H1 (cell line): Measurements from ENCODE around the gene ANK3. TPM values are rescaled to one million over a fixed set of nuclear protein-coding genes. Genes with fewer than 3 reads are reported as not detected.

ENCODE experiments used
- CTCF ChIA-PET: fragments of 300-600 bp; sonication (Branson Sonifier 250); formaldehyde crosslinking; loops from one replicate; lab custom pipeline; 2021; ENCODE audit not compliant: partially characterized antibody; lab: Charles Lee
- POLR2A ChIA-PET: fragments of 300-600 bp; sonication (Branson Sonifier 250); formaldehyde crosslinking; loops from one replicate; lab custom pipeline; 2021; ENCODE audit warnings: inconsistent platforms; ENCODE audit not compliant: partially characterized antibody; lab: Charles Lee
- DNase-seq, 2 experiments: peaks; one replicate each; pipeline versions ENCODE4 v3.0.0 to v3.0.0-alpha.2; 2010 to 2022; ENCODE audit warnings: low spot score in 2 of 2, low read depth in 1 of 2, mixed read lengths in 1 of 2
- FAIRE-seq: peaks from 2 replicates; lab custom pipeline; 2011; peaks lifted over from hg19 to GRCh38; lab: Jason Lieb, UNC
- H2AFZ ChIP-seq: 2 replicates; pipeline ENCODE4 v1.8.1; 2012; ENCODE audit warnings: low read length, inconsistent platforms
- H2AK5ac ChIP-seq: 2 replicates; pipeline ENCODE4 v1.6.1; 2013; ENCODE audit warnings: low read depth, low read length
- H2BK120ac ChIP-seq: replicated peaks from 2 replicates; pipeline ENCODE3; 2013; ENCODE audit warnings: low read depth, low read length, inconsistent platforms
- H2BK12ac ChIP-seq: 2 replicates; pipeline ENCODE4 v1.6.1; 2013; ENCODE audit warnings: low read depth, low read length
- H2BK15ac ChIP-seq: 2 replicates; pipeline ENCODE4 v1.6.1; 2013; ENCODE audit warnings: low read length
- H2BK20ac ChIP-seq: 2 replicates; pipeline ENCODE4 v1.6.1; 2013; ENCODE audit warnings: low read length
- H2BK5ac ChIP-seq: 2 replicates; pipeline ENCODE4 v1.6.1; 2013; ENCODE audit warnings: low read depth, low read length
- H3K14ac ChIP-seq: 2 replicates; pipeline ENCODE4 v1.6.1; 2013; ENCODE audit warnings: inconsistent platforms; ENCODE audit not compliant: insufficient read length
- H3K18ac ChIP-seq: 2 replicates; pipeline ENCODE4 v1.6.1; 2013; ENCODE audit warnings: low read length; ENCODE audit errors: extremely low read depth
- H3K23ac ChIP-seq: 2 replicates; pipeline ENCODE4 v1.6.1; 2013; ENCODE audit warnings: inconsistent platforms; ENCODE audit not compliant: insufficient read length
- H3K23me2 ChIP-seq: 2 replicates; pipeline ENCODE4 v1.6.1; 2013; ENCODE audit warnings: low read depth, low read length
- H3K27ac ChIP-seq: 2 replicates; pipeline ENCODE4 v1.6.1; 2011; ENCODE audit warnings: low read depth, low read length, inconsistent platforms
- H3K27me3 ChIP-seq, 4 experiments: replicated peaks in 1 of 4; 1 replicate in 1 of 4; 2 replicates in 3 of 4; pipeline versions ENCODE4 v1.6.1 to v1.8.1; 2011 to 2013; ENCODE audit warnings: low read length in 3 of 4, mild to moderate bottlenecking in 3 of 4, inconsistent platforms in 2 of 4, mixed read lengths in 2 of 4, moderate library complexity in 1 of 4; ENCODE audit not compliant: control insufficient read depth in 3 of 4, insufficient read depth in 3 of 4; ENCODE audit errors: extremely low read depth in 1 of 4
- H3K36me3 ChIP-seq, 4 experiments: 2 replicates each; pipeline versions ENCODE4 v1.6.1 to v1.8.1; 2011 to 2013; ENCODE audit warnings: mild to moderate bottlenecking in 4 of 4, low read length in 3 of 4, moderate library complexity in 2 of 4, control low read depth in 1 of 4, inconsistent platforms in 1 of 4; ENCODE audit not compliant: insufficient read depth in 4 of 4, control insufficient read depth in 2 of 4
- H3K4ac ChIP-seq: replicated peaks from 2 replicates; pipeline ENCODE3; 2013; ENCODE audit warnings: low read length, low read depth, mixed read lengths, inconsistent platforms; ENCODE audit not compliant: insufficient read length
- H3K4me1 ChIP-seq, 4 experiments: replicated peaks in 1 of 4; 1 replicate in 1 of 4; 2 replicates in 3 of 4; pipeline versions ENCODE4 v1.6.1 to v1.8.1; 2011 to 2013; ENCODE audit warnings: low read length in 3 of 4, inconsistent platforms in 2 of 4, mixed read lengths in 1 of 4; ENCODE audit not compliant: insufficient read depth in 4 of 4, control insufficient read depth in 3 of 4
- H3K4me2 ChIP-seq, 2 experiments: 2 replicates each; pipeline versions ENCODE4 v1.6.1 to v1.8.1; 2011 to 2013; ENCODE audit warnings: low read depth in 2 of 2, low read length in 2 of 2, control low read depth in 1 of 2, inconsistent platforms in 1 of 2, mild to moderate bottlenecking in 1 of 2; ENCODE audit not compliant: insufficient read depth in 1 of 2
- H3K4me3 ChIP-seq, 4 experiments: fragments of 200-600, 300-600 bp in 1 of 4; sonication (generic), shearing (Covaris generic), sonication (Bioruptor Twin) in 1 of 4; 2 replicates each; pipeline versions ENCODE4 v1.5.1 to v1.8.1; 2011 to 2016; ENCODE audit warnings: low read length in 4 of 4, low read depth in 3 of 4, control low read depth in 2 of 4, inconsistent platforms in 2 of 4, mild to moderate bottlenecking in 2 of 4, mixed read lengths in 1 of 4, moderate library complexity in 1 of 4; ENCODE audit not compliant: insufficient read depth in 2 of 4; ENCODE audit errors: extremely low read depth in 1 of 4
- H3K56ac ChIP-seq: replicated peaks from 2 replicates; pipeline ENCODE3; 2013; ENCODE audit warnings: low read depth, mild to moderate bottlenecking, mixed read lengths, low read length, inconsistent platforms; ENCODE audit not compliant: insufficient read length
- H3K79me1 ChIP-seq: 2 replicates; pipeline ENCODE4 v1.6.1; 2013; ENCODE audit warnings: low read depth, low read length, control low read depth
- H3K79me2 ChIP-seq, 2 experiments: 2 replicates each; pipeline versions ENCODE4 v1.6.1 to v1.8.1; 2012 to 2013; ENCODE audit warnings: low read length in 2 of 2, mild to moderate bottlenecking in 2 of 2, inconsistent platforms in 1 of 2; ENCODE audit not compliant: insufficient read depth in 2 of 2, control insufficient read depth in 1 of 2
- H3K9ac ChIP-seq, 4 experiments: replicated peaks in 1 of 4; 1 replicate in 1 of 4; 2 replicates in 3 of 4; pipeline versions ENCODE4 v1.6.1 to v1.8.1; 2011 to 2013; ENCODE audit warnings: low read depth in 3 of 4, low read length in 3 of 4, control low read depth in 2 of 4, mild to moderate bottlenecking in 2 of 4, moderate library complexity in 2 of 4, inconsistent platforms in 1 of 4; ENCODE audit errors: extremely low read depth in 1 of 4
- H3K9me3 ChIP-seq, 2 experiments: 2 replicates each; pipeline versions ENCODE4 v1.6.1 to v1.8.1; 2012 to 2013; ENCODE audit warnings: mild to moderate bottlenecking in 2 of 2, moderate library complexity in 2 of 2, control low read depth in 1 of 2, inconsistent platforms in 1 of 2, low read depth in 1 of 2, low read length in 1 of 2, mixed read lengths in 1 of 2; ENCODE audit not compliant: insufficient read depth in 2 of 2
- H4K20me1 ChIP-seq, 2 experiments: replicated peaks in 1 of 2; 2 replicates each; pipeline versions ENCODE3 to v1.8.1; 2011 to 2013; ENCODE audit warnings: inconsistent platforms in 2 of 2, low read length in 2 of 2, mild to moderate bottlenecking in 1 of 2; ENCODE audit not compliant: insufficient read depth in 2 of 2, control insufficient read depth in 1 of 2
- H4K5ac ChIP-seq: 2 replicates; pipeline ENCODE4 v1.6.1; 2013; ENCODE audit warnings: low read length, low read depth, mixed read lengths, inconsistent platforms; ENCODE audit not compliant: insufficient read length
- H4K8ac ChIP-seq: 2 replicates; pipeline ENCODE4 v1.8.0; 2013; ENCODE audit warnings: mild to moderate bottlenecking, moderate library complexity, low read length, inconsistent platforms; ENCODE audit not compliant: insufficient read depth; ENCODE audit errors: extremely low read depth
- H4K91ac ChIP-seq: replicated peaks from 2 replicates; pipeline ENCODE3; 2013; ENCODE audit warnings: low read length, mixed read lengths, inconsistent platforms; ENCODE audit not compliant: insufficient read length
- BACH1 ChIP-seq: IDR thresholded peaks from 2 replicates; pipeline ENCODE4 v1.6.1; 2012; ENCODE audit warnings: low read length, improper control_type of control experiment
- CBX5 ChIP-seq: fragments of 300-800, 300-1000 bp; sonication (generic); IDR thresholded peaks from 2 replicates; pipeline ENCODE4 v1.7.1; 2016; ENCODE audit warnings: antibody characterized with exemption, low read length, low read depth
- FOSL1 ChIP-seq: IDR thresholded peaks from 2 replicates; pipeline ENCODE4 v1.6.1; 2011; ENCODE audit warnings: mild to moderate bottlenecking, low read depth, low read length, moderate library complexity; ENCODE audit not compliant: insufficient read depth
- JUN ChIP-seq: IDR thresholded peaks from 2 replicates; pipeline ENCODE4 v1.6.1; 2011; ENCODE audit warnings: low read depth, mild to moderate bottlenecking, improper control_type of control experiment, low read length
- MAFK ChIP-seq: IDR thresholded peaks from 2 replicates; pipeline ENCODE4 v1.6.1; 2012; ENCODE audit warnings: low read depth, mild to moderate bottlenecking, improper control_type of control experiment, low read length
- RBBP5 ChIP-seq: IDR thresholded peaks from 2 replicates; pipeline ENCODE4 v1.7.1; 2012; ENCODE audit warnings: low read depth, mild to moderate bottlenecking, inconsistent platforms, low read length, moderate library complexity, borderline replicate concordance
- RFX5 ChIP-seq: IDR thresholded peaks from 2 replicates; pipeline ENCODE4 v1.6.1; 2011; ENCODE audit warnings: low read depth, low read length, improper control_type of control experiment, borderline replicate concordance
- SAP30 ChIP-seq: fragments of 300-600 bp; sonication (generic); IDR thresholded peaks from 2 replicates; pipeline ENCODE4 v1.7.1; 2012; ENCODE audit warnings: low read length, moderate library complexity, mild to moderate bottlenecking, inconsistent platforms; ENCODE audit not compliant: insufficient read depth, insufficient replicate concordance
- SP2 ChIP-seq: IDR thresholded peaks from 2 replicates; pipeline ENCODE4 v1.6.1; 2012; ENCODE audit warnings: mild to moderate bottlenecking, low read length, inconsistent platforms
- SRF ChIP-seq: IDR thresholded peaks from 2 replicates; pipeline ENCODE4 v1.6.1; 2011; ENCODE audit warnings: mild to moderate bottlenecking, low read depth, low read length, moderate library complexity
- TBP ChIP-seq: IDR thresholded peaks from 2 replicates; pipeline ENCODE4 v1.6.1; 2011; ENCODE audit warnings: low read depth, low read length, improper control_type of control experiment
- YY1 ChIP-seq: IDR thresholded peaks from 2 replicates; pipeline ENCODE4 v1.6.1; 2011; ENCODE audit warnings: low read depth, mild to moderate bottlenecking, low read length
- polyA plus RNA-seq, 7 experiments: library from polyadenylated mRNA; depleted of rRNA in 3 of 7; stranded (reverse) in 5 of 7; unstranded in 2 of 7; fragments of >200 nt in 5 of 7; fragments of 200-250 nt in 2 of 7; gene quantifications; 1 replicate in 5 of 7; 2 replicates in 1 of 7; 4 replicates in 1 of 7; pipeline versions ENCODE4 v1.2.1 to v1.2.3, GENCODE V29; 2011 to 2013; ENCODE audit warnings: missing spikeins in 2 of 7, mixed read lengths in 2 of 7
- total RNA-seq: library from RNA; stranded (reverse); fragmentation: NEBNext Ultra II Directional; extraction: Animal tissue kit (Norgen Biotek cat#: 25700); gene quantifications from 2 replicates; pipeline ENCODE4 v1.2.1, GENCODE V29; 2021
- TF ChIP-seq, protein P1 (sequence below): IDR thresholded peaks from 2 replicates; pipeline ENCODE4 v1.6.1; 2012; ENCODE audit warnings: inconsistent platforms
- TF ChIP-seq, protein P2 (sequence below): IDR thresholded peaks from 2 replicates; pipeline ENCODE4 v1.6.1; 2012; ENCODE audit warnings: inconsistent platforms

The ANK3 gene
- total and polyA plus RNA-seq, 2 of the 8 experiments (the other 6 are each of a cell fraction or from before 2014, with no cell fraction given): 18.1 to 67.9 TPM

- FAIRE-seq (no peak), DNase-seq (no peak)
- Histone ChIP-seq H3K4me2 (no peak overlapping the region), H2BK12ac (no peak overlapping the region), H3K18ac (no peak overlapping the region), H3K27me3 (no peaks in the 10 kb centered on the region), H2BK120ac (no peak overlapping the region), H3K4me3 (no peak overlapping the region), H4K20me1 (no peaks in the 10 kb centered on the region), H2AK5ac (no peak overlapping the region), H3K79me2 (no peaks in the 10 kb centered on the region), H2BK20ac (no peak overlapping the region), H4K8ac (no peak overlapping the region), H4K5ac (no peak overlapping the region), H3K36me3 (no peaks in the 10 kb centered on the region; a peak in 1 of 8 replicates), H3K56ac (no peak overlapping the region), H3K4me1 (peaks cover 0 to 6% (median 3%) of the 10 kb centered on the region in 4 experiments; a peak in 5 of 7 replicates), H3K79me1 (no peaks in the 10 kb centered on the region), H3K9ac (no peak overlapping the region), H4K91ac (no peak overlapping the region), H3K4ac (no peak overlapping the region), H2BK15ac (no peak overlapping the region), H3K9me3 (no peaks in the 10 kb centered on the region), H2BK5ac (no peak overlapping the region), H3K23me2 (no peaks in the 10 kb centered on the region; the same call in 1 of the 2 replicates), H3K23ac (no peak overlapping the region), H3K14ac (no peak overlapping the region), H2AFZ (no peak overlapping the region), H3K27ac (no peak overlapping the region)
- CTCF ChIA-PET: no interaction called here
- TF ChIP-seq RFX5 (no peak), JUN (no peak), TBP (no peak), SP2 (no peak), BACH1 (no peak), MAFK (no peak), SAP30 (no peak), RBBP5 (no peak), CBX5 (no peak), FOSL1 (no peak), SRF (no peak), YY1 (no peak)
- TF ChIP-seq, protein P1, sequence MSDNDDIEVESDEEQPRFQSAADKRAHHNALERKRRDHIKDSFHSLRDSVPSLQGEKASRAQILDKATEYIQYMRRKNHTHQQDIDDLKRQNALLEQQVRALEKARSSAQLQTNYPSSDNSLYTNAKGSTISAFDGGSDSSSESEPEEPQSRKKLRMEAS: no peak
- TF ChIP-seq, protein P2, sequence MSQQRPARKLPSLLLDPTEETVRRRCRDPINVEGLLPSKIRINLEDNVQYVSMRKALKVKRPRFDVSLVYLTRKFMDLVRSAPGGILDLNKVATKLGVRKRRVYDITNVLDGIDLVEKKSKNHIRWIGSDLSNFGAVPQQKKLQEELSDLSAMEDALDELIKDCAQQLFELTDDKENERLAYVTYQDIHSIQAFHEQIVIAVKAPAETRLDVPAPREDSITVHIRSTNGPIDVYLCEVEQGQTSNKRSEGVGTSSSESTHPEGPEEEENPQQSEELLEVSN: no peak
- POLR2A ChIA-PET: no interaction called here
Observed at GRCh38 chr10:60358282-60358681, 31.4 kb downstream of the ANK3 start.
